OCI-LY3 (cell line): ENCODE data around the gene REEP6.

Source experiments
- H2AFZ ChIP-seq: fragments of 200-600, 300-600 bp; shearing (Covaris generic); 2 replicates; pipeline ENCODE4 v1.6.0; 2014; ENCODE audit warnings: antibody characterized with exemption, low read depth, low read length
- H3K27ac ChIP-seq: fragments of 200-600, 300-600 bp; sonication (generic); 2 replicates; pipeline ENCODE4 v1.5.1; 2014; ENCODE audit warnings: mild to moderate bottlenecking, low read length, moderate library complexity, mixed read lengths
- H3K27me3 ChIP-seq: fragments of 200-600, 300-600 bp; sonication (generic); 2 replicates; pipeline ENCODE4 v1.6.1; 2014; ENCODE audit warnings: low read depth, low read length, mixed read lengths
- H3K36me3 ChIP-seq: fragments of 200-600, 300-600 bp; sonication (generic); replicated peaks from 2 replicates; pipeline ENCODE3; 2014; ENCODE audit warnings: low read depth, low read length, mixed read lengths
- H3K4me1 ChIP-seq: fragments of 300-600, 200-600 bp; sonication (generic); 2 replicates; pipeline ENCODE4 v1.6.1; 2014; ENCODE audit warnings: low read length, mixed read lengths
- H3K4me2 ChIP-seq: fragments of 200-600, 300-600 bp; sonication (generic); 2 replicates; pipeline ENCODE4 v1.6.1; 2014; ENCODE audit warnings: low read length, mixed read lengths
- H3K4me3 ChIP-seq: fragments of 300-600, 200-600 bp; sonication (generic); 2 replicates; pipeline ENCODE4 v1.5.1; 2014; ENCODE audit warnings: antibody characterized with exemption, mild to moderate bottlenecking, low read length, moderate library complexity
- H3K79me2 ChIP-seq: fragments of 300-600, 200-600 bp; shearing (Covaris generic); 2 replicates; pipeline ENCODE4 v1.6.1; 2014; ENCODE audit warnings: mild to moderate bottlenecking, low read length, mixed read lengths
- H3K9ac ChIP-seq: fragments of 300-600, 200-600 bp; shearing (Covaris generic); 2 replicates; pipeline ENCODE4 v1.6.0; 2014; ENCODE audit warnings: mild to moderate bottlenecking, low read length, moderate library complexity
- H3K9me3 ChIP-seq: fragments of 200-600, 300-600 bp; shearing (Covaris generic); 2 replicates; pipeline ENCODE4 v1.6.1; 2014; ENCODE audit warnings: low read length, mixed read lengths; ENCODE audit not compliant: insufficient read depth
- H4K20me1 ChIP-seq: fragments of 200-600, 300-600 bp; sonication (generic); 2 replicates; pipeline ENCODE4 v1.6.1; 2016; ENCODE audit warnings: low read length, mixed read lengths; ENCODE audit not compliant: insufficient read depth
- EZH2phosphoT487 ChIP-seq: fragments of 200-600 bp; shearing (Covaris generic); IDR thresholded peaks from 2 replicates; pipeline ENCODE4 v1.6.1; 2018; ENCODE audit warnings: antibody characterized with exemption, mixed run types, low read depth
- TF ChIP-seq, protein P1 (sequence below): fragments of 200-600, 300-600 bp; sonication (generic); IDR thresholded peaks from 2 replicates; pipeline ENCODE4 v1.5.1; 2014; ENCODE audit warnings: antibody characterized with exemption, low read length, low read depth

REEP6 gene

DNA sequence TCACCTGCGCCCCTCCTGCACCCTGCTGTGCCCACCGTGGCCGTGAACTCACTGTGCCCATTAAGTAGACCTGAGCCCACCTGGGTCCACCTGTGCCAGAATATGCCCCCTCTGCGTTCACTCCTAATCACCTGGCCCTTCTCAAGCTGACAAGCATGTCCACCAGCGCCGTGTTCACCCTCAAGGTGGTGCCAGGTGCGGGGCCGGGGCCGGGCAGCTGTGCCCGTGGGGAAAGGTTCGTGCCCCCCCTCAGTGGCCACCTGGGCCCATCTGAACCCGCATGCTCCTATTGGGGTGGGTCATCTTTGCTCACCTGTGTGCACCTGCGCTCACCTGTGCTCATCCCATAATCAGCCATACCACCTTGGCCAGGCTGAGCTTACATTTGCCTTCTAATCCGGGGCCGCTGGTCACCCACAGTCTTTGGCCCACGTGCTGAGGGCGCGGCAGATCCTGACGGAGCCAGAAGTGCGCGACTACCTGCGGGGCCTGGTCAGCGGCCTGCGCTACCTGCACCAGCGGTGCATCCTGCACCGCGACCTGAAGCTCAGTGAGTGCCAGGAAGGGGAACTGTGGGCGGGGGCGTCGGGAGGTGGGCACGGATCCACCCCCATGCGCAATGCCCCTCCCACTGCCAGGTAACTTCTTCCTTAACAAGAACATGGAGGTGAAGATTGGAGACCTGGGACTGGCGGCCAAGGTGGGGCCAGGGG is 35.2 kb downstream of the REEP6 start:
- H3K4me2 ChIP-seq: no peak overlapping the region
- no peaks in the 10 kb centered on the region for H3K4me1 ChIP-seq
- H2AFZ ChIP-seq: no peak overlapping the region
- H3K9ac ChIP-seq: no peak overlapping the region
- H4K20me1 ChIP-seq: no peaks in the 10 kb centered on the region
- H3K79me2 ChIP-seq: no peaks in the 10 kb centered on the region
- H3K9me3 ChIP-seq: no peaks in the 10 kb centered on the region
- no peak overlapping the region for H3K27ac ChIP-seq
- H3K4me3 ChIP-seq: no peak overlapping the region
- no peaks in the 10 kb centered on the region for H3K36me3 ChIP-seq
- H3K27me3 ChIP-seq: no peaks in the 10 kb centered on the region
- TF ChIP-seq, protein P1, sequence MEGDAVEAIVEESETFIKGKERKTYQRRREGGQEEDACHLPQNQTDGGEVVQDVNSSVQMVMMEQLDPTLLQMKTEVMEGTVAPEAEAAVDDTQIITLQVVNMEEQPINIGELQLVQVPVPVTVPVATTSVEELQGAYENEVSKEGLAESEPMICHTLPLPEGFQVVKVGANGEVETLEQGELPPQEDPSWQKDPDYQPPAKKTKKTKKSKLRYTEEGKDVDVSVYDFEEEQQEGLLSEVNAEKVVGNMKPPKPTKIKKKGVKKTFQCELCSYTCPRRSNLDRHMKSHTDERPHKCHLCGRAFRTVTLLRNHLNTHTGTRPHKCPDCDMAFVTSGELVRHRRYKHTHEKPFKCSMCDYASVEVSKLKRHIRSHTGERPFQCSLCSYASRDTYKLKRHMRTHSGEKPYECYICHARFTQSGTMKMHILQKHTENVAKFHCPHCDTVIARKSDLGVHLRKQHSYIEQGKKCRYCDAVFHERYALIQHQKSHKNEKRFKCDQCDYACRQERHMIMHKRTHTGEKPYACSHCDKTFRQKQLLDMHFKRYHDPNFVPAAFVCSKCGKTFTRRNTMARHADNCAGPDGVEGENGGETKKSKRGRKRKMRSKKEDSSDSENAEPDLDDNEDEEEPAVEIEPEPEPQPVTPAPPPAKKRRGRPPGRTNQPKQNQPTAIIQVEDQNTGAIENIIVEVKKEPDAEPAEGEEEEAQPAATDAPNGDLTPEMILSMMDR: no peak
- no peak for TF ChIP-seq EZH2phosphoT487

DNA sequence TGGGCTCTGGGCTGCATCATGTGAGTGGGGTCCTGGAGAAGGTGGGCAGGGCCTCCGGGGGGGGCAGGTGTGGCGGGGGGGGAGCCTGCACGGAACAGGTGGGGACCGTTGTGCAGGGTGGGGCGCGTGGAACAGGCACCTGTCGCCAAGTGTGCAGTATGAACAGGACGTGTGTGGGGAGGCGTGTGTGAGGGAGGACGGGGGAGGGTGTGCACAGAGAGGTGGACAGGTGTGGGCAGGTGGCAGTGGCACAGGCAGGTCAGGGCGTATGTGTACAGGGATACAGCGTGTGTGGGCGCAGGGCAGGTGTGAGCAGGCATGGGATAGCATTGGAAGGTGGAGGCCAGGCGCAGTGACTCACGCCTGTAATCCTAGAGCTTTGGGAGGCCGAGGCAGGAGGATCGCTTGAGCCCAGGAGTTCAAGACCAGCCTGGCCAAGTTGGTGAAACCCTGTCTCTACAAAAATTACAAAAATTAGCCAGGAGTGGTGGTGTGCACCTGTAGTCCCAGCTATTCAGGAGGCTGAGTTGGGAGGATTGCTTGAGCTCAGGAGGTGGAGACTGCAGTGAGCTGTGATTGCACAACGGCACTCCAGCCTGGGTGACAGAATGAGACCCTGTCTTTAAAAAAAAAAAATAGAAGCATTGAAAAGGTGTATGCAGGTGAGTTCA is 36.1 kb downstream of the REEP6 start:
- H3K27ac ChIP-seq: no peak overlapping the region
- no peaks in the 10 kb centered on the region for H3K9me3 ChIP-seq
- no peak overlapping the region for H3K4me2 ChIP-seq
- no peaks in the 10 kb centered on the region for H3K4me1 ChIP-seq
- H3K4me3 ChIP-seq: no peak overlapping the region
- no peaks in the 10 kb centered on the region for H3K36me3 ChIP-seq
- TF ChIP-seq, protein P1: no peak
- TF ChIP-seq EZH2phosphoT487: no peak
- H3K79me2 ChIP-seq: no peaks in the 10 kb centered on the region
- H3K27me3 ChIP-seq: no peaks in the 10 kb centered on the region
- H4K20me1 ChIP-seq: no peaks in the 10 kb centered on the region
- no peak overlapping the region for H3K9ac ChIP-seq
- no peak overlapping the region for H2AFZ ChIP-seq

DNA sequence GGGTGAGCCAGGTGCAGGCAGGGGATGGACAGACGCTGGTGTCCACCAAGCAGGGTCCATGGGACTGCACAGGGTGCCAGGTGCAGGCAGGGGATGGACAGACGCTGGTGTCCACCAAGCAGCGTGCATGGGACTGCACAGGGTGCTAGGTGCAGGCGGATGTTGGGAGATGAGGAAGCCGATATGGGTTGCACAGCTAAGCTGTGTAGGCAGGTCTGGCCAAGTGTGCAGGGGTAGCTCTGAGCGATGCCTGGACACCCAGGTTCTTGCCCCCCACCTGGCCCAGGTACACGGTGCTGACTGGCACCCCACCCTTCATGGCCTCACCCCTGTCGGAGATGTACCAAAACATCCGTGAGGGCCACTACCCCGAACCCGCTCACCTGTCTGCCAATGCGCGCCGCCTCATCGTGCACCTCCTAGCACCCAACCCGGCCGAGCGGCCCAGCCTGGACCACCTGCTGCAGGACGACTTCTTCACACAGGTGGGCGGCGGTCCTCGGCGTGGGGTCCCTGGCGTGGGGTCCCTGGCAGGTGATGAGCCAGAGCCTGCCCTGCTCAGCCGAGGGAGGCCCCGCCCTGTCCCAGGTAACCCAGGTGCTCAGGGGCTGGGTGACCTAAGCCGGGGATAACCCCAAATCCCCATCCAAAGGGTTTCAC is 36.8 kb downstream of the REEP6 start:
- no peak overlapping the region for H3K4me2 ChIP-seq
- no peak overlapping the region for H3K9ac ChIP-seq
- H3K27me3 ChIP-seq: no peaks in the 10 kb centered on the region
- H3K36me3 ChIP-seq: no peaks in the 10 kb centered on the region
- H3K4me1 ChIP-seq: no peaks in the 10 kb centered on the region
- H4K20me1 ChIP-seq: no peaks in the 10 kb centered on the region
- H3K79me2 ChIP-seq: no peaks in the 10 kb centered on the region
- H3K9me3 ChIP-seq: no peaks in the 10 kb centered on the region
- TF ChIP-seq EZH2phosphoT487: no peak
- TF ChIP-seq, protein P1: no peak
- no peak overlapping the region for H2AFZ ChIP-seq
- no peak overlapping the region for H3K4me3 ChIP-seq
- no peak overlapping the region for H3K27ac ChIP-seq
